IMR-90 (cell line): ENCODE measurements around the gene PRKACA. TPM values are rescaled to one million over a fixed set of nuclear protein-coding genes. Genes with fewer than 3 reads are reported as not detected.

ENCODE experiments used
- ATAC-seq: fragments of 200-7000 bp; cut with Tn5 transposase; 2 replicates; pipeline ENCODE4 v1.9.1; 2020; ENCODE audit warnings: low read depth, mild to moderate bottlenecking, moderate library complexity
- BruUV-seq: library from RNA; stranded (reverse); fragments of 400-500 nt; replicated peaks from 2 replicates; lab custom pipeline; 2021; lab: Mats Ljungman, UMichigan
- CTCF ChIA-PET: fragments of 300-600 bp; formaldehyde crosslinking; extraction: SDS; loops from one replicate; lab custom pipeline; 2021; ENCODE audit warnings: antibody characterized with exemption; lab: Yijun Ruan, JAX
- POLR2A ChIA-PET: fragments of 300-600 bp; sonication (Branson Sonifier 250); formaldehyde crosslinking; loops from one replicate; lab custom pipeline; 2022; ENCODE audit warnings: antibody characterized with exemption; ENCODE audit not compliant: unreplicated experiment; lab: Charles Lee
- DNase-seq: peaks from one replicate; pipeline ENCODE4 v3.0.0; 2013
- H2AFZ ChIP-seq: replicated peaks from 2 replicates; pipeline ENCODE3; 2013; ENCODE audit warnings: low read length, mild to moderate bottlenecking; ENCODE audit not compliant: poor library complexity
- H2AK5ac ChIP-seq: 2 replicates; pipeline ENCODE4 v1.6.1; 2013; ENCODE audit warnings: low read depth, low read length, inconsistent platforms
- H2AK9ac ChIP-seq: replicated peaks from 2 replicates; pipeline ENCODE3; 2013; ENCODE audit warnings: mild to moderate bottlenecking, low read depth, low read length, moderate library complexity; ENCODE audit not compliant: poor library complexity
- H2BK120ac ChIP-seq: 2 replicates; pipeline ENCODE4 v1.6.1; 2013; ENCODE audit warnings: low read depth, low read length, inconsistent platforms
- H2BK15ac ChIP-seq: 3 replicates; pipeline ENCODE4 v1.6.1; 2013; ENCODE audit warnings: low read depth, low read length, inconsistent platforms
- H2BK20ac ChIP-seq: 2 replicates; pipeline ENCODE4 v1.6.1; 2013; ENCODE audit warnings: low read depth, mild to moderate bottlenecking, inconsistent platforms, low read length, moderate library complexity
- H2BK5ac ChIP-seq: 2 replicates; pipeline ENCODE4 v1.6.1; 2013; ENCODE audit warnings: mild to moderate bottlenecking, low read depth, low read length, inconsistent platforms; ENCODE audit not compliant: poor library complexity, severe bottlenecking
- H3K14ac ChIP-seq: replicated peaks from 2 replicates; pipeline ENCODE4 v1.6.1; 2013; ENCODE audit warnings: low read depth, low read length, inconsistent platforms
- H3K18ac ChIP-seq: 2 replicates; pipeline ENCODE4 v1.6.1; 2013; ENCODE audit warnings: low read depth, low read length, control low read depth
- H3K23ac ChIP-seq: 2 replicates; pipeline ENCODE4 v1.6.1; 2013; ENCODE audit warnings: low read depth, low read length, inconsistent platforms
- H3K27ac ChIP-seq: 2 replicates; pipeline ENCODE4 v1.5.1; 2013; ENCODE audit warnings: mild to moderate bottlenecking, control low read depth, low read length; ENCODE audit not compliant: insufficient read depth
- H3K27me3 ChIP-seq: 2 replicates; pipeline ENCODE4 v1.6.1; 2013; ENCODE audit warnings: low read length; ENCODE audit not compliant: control insufficient read depth, insufficient read depth
- H3K36me3 ChIP-seq: 2 replicates; pipeline ENCODE4 v1.6.1; 2013; ENCODE audit warnings: low read length, mixed read lengths; ENCODE audit not compliant: control insufficient read depth, insufficient read depth
- H3K4ac ChIP-seq: 2 replicates; pipeline ENCODE4 v1.6.1; 2013; ENCODE audit warnings: low read depth, low read length, inconsistent platforms
- H3K4me1 ChIP-seq: 2 replicates; pipeline ENCODE4 v1.6.1; 2013; ENCODE audit warnings: low read length, mixed read lengths; ENCODE audit not compliant: control insufficient read depth, insufficient read depth
- H3K4me2 ChIP-seq: 2 replicates; pipeline ENCODE4 v1.6.1; 2013; ENCODE audit warnings: low read depth, mild to moderate bottlenecking, control low read depth, low read length, moderate library complexity
- H3K4me3 ChIP-seq: 2 replicates; pipeline ENCODE4 v1.5.1; 2013; ENCODE audit warnings: low read depth, mild to moderate bottlenecking, control low read depth, low read length, moderate library complexity; ENCODE audit not compliant: insufficient read depth
- H3K56ac ChIP-seq: 2 replicates; pipeline ENCODE4 v1.6.1; 2013; ENCODE audit warnings: low read length, inconsistent platforms; ENCODE audit not compliant: insufficient read depth; ENCODE audit errors: extremely low read depth
- H3K79me1 ChIP-seq, 2 experiments: 2 replicates each; pipeline ENCODE4 v1.6.1; 2013; ENCODE audit warnings: low read length in 2 of 2, inconsistent platforms in 1 of 2, low read depth in 1 of 2
- H3K9ac ChIP-seq: 2 replicates; pipeline ENCODE4 v1.6.1; 2013; ENCODE audit warnings: low read depth, low read length, control low read depth
- H3K9me1 ChIP-seq: 2 replicates; pipeline ENCODE4 v1.6.1; 2013; ENCODE audit warnings: low read length, inconsistent platforms; ENCODE audit not compliant: insufficient read depth
- H3K9me3 ChIP-seq: 2 replicates; pipeline ENCODE4 v1.6.1; 2013; ENCODE audit warnings: low read length; ENCODE audit not compliant: control insufficient read depth, insufficient read depth
- H4K20me1 ChIP-seq: 2 replicates; pipeline ENCODE4 v1.6.1; 2013; ENCODE audit warnings: low read length, inconsistent platforms; ENCODE audit not compliant: insufficient read depth
- H4K5ac ChIP-seq: 2 replicates; pipeline ENCODE4 v1.6.1; 2013; ENCODE audit warnings: mild to moderate bottlenecking, low read depth, low read length, control low read depth
- H4K8ac ChIP-seq, 2 experiments: 2 replicates each; pipeline ENCODE4 v1.6.1; 2013; ENCODE audit warnings: low read depth in 2 of 2, low read length in 2 of 2, control low read depth in 1 of 2, inconsistent platforms in 1 of 2
- H4K91ac ChIP-seq: 2 replicates; pipeline ENCODE4 v1.6.1; 2013; ENCODE audit warnings: low read depth, low read length, inconsistent platforms; ENCODE audit not compliant: insufficient read depth
- CEBPB ChIP-seq: IDR thresholded peaks from 2 replicates; pipeline ENCODE4 v1.6.1; 2012; ENCODE audit warnings: low read depth, low read length, improper control_type of control experiment
- CHD1 ChIP-seq: IDR thresholded peaks from 2 replicates; pipeline ENCODE4 v1.6.1; 2012; ENCODE audit warnings: low read depth, low read length, improper control_type of control experiment
- ELK1 ChIP-seq: fragments of 150-350 bp; IDR thresholded peaks from 2 replicates; pipeline ENCODE4 v1.6.1; 2016; ENCODE audit warnings: low read depth, mild to moderate bottlenecking, low read length, moderate library complexity, borderline replicate concordance
- FOS ChIP-seq: fragments of 150-350 bp; IDR thresholded peaks from 2 replicates; pipeline ENCODE4 v1.6.1; 2016; ENCODE audit warnings: low read depth, low read length
- MAZ ChIP-seq: IDR thresholded peaks from 2 replicates; pipeline ENCODE4 v1.6.1; 2012; ENCODE audit warnings: low read depth, mild to moderate bottlenecking, low read length, improper control_type of control experiment, moderate library complexity, borderline replicate concordance
- MXI1 ChIP-seq: IDR thresholded peaks from 2 replicates; pipeline ENCODE4 v1.6.1; 2012; ENCODE audit warnings: low read depth, mild to moderate bottlenecking, low read length, moderate library complexity, borderline replicate concordance
- RCOR1 ChIP-seq: IDR thresholded peaks from 2 replicates; pipeline ENCODE4 v1.6.1; 2012; ENCODE audit warnings: mild to moderate bottlenecking, low read length, improper control_type of control experiment; ENCODE audit not compliant: insufficient replicate concordance
- SMC3 ChIP-seq: fragments of 150-350 bp; IDR thresholded peaks from 2 replicates; pipeline ENCODE4 v1.6.1; 2016; ENCODE audit warnings: low read depth, mild to moderate bottlenecking, antibody characterized with exemption, low read length, moderate library complexity
- USF2 ChIP-seq: fragments of 150-350 bp; IDR thresholded peaks from 2 replicates; pipeline ENCODE4 v1.6.1; 2017; ENCODE audit warnings: mild to moderate bottlenecking, antibody characterized with exemption, low read length, low read depth
- WGBS, 2 experiments: methylation state at CpG; one replicate each; pipeline versions ENCODE4 v1.1.5 to v1.1.7; 2013; ENCODE audit warnings: missing lambda C conversion rate in 2 of 2; ENCODE audit not compliant: insufficient read length in 1 of 2; ENCODE audit errors: extremely low coverage in 2 of 2; 5-methylcytosine and 5-hydroxymethylcytosine counted together
- dilution Hi-C: fragments of 300-500 bp; cut with HindIII; formaldehyde crosslinking; loops from one replicate; pipeline ENCODE4 v1.14.3; 2018; ENCODE audit warnings: low sequenced_read_pairs; ENCODE audit not compliant: unreplicated experiment
- in situ Hi-C: fragments of 300-500 bp; cut with MboI; formaldehyde crosslinking; loops from 3 replicates; pipeline ENCODE4 v1.14.3; 2019; ENCODE audit warnings: low sequenced_read_pairs, inconsistent platforms, mixed read lengths
- intact Hi-C: fragments of 100-400 bp; cut with micrococcal nuclease; formaldehyde crosslinking; loops from 2 replicates; pipeline ENCODE4 v1.10.0; 2022
- polyA plus RNA-seq, 3 experiments: library from polyadenylated mRNA; depleted of rRNA; stranded (reverse); fragments of >200 nt; gene quantifications; 2 replicates each; pipeline ENCODE4 v1.2.3, GENCODE V29; 2012; ENCODE audit warnings: low replicate concordance in 1 of 3
- total RNA-seq: library from RNA; depleted of rRNA; stranded (reverse); fragments of >200 nt; gene quantifications from 2 replicates; pipeline ENCODE4 v1.2.3, GENCODE V29; 2012

Gene PRKACA
- total and polyA plus RNA-seq, 2 of the 4 experiments (the other 2 are of a cell fraction), result 18.1 to 94.5 TPM

GRCh38 chr19:14159059-14159458, 41.5 kb upstream of the PRKACA start:
- dilution Hi-C loops (no loop called here), in situ Hi-C loops (no loop called here), intact Hi-C loops (no loop called here)
- no peak overlapping the region for H4K8ac ChIP-seq
- ChIA-PET POLR2A (no interaction called here), CTCF (interaction anchor here (1.9 kb wide), 1 partner anchor 11 kb away, joined by 5 read pairs; no protein-coding TSS in a partner anchor)
- 69% methylated on average over 6 of the region's 12 CpGs; no CpG with 5 or more reads in 1 of the 2 experiments for WGBS, 2 experiments
- no peak overlapping the region for H3K4me3 ChIP-seq
- H2AK5ac ChIP-seq, result no peak overlapping the region
- H3K14ac ChIP-seq, result no peak overlapping the region
- no peak overlapping the region for H3K4me2 ChIP-seq
- H2BK5ac ChIP-seq, result no peak overlapping the region
- H3K9ac ChIP-seq, result no peak overlapping the region
- no peak for ATAC-seq
- H3K9me3 ChIP-seq, result no peaks in the 10 kb centered on the region
- H2BK15ac ChIP-seq, result no peak overlapping the region
- H3K27me3 ChIP-seq, result no peaks in the 10 kb centered on the region
- no peak overlapping the region for H3K23ac ChIP-seq
- no peak overlapping the region for H3K56ac ChIP-seq
- H3K79me1 ChIP-seq, result no peaks in the 10 kb centered on the region
- H4K91ac ChIP-seq, result no peak overlapping the region
- no peak overlapping the region for H3K4ac ChIP-seq
- H3K9me1 ChIP-seq, result no peaks in the 10 kb centered on the region
- H3K4me1 ChIP-seq, result no peaks in the 10 kb centered on the region
- no peak overlapping the region for H2BK120ac ChIP-seq
- H3K27ac ChIP-seq, result no peak overlapping the region
- no TSS peak for BruUV-seq
- TF ChIP-seq MXI1 (no peak), RCOR1 (no peak), SMC3 (no peak), CHD1 (no peak), MAZ (no peak), USF2 (no peak), FOS (no peak), CEBPB (no peak), ELK1 (no peak)
- no peaks in the 10 kb centered on the region for H4K20me1 ChIP-seq
- no peak overlapping the region for H2BK20ac ChIP-seq
- H2AK9ac ChIP-seq, result no peak overlapping the region
- DNase-seq, result no peak
- H2AFZ ChIP-seq, result no peak overlapping the region
- no peak overlapping the region for H4K5ac ChIP-seq
- peaks cover 9% of the 10 kb centered on the region for H3K36me3 ChIP-seq
- H3K18ac ChIP-seq, result no peak overlapping the region
